Keratinocyte (primary cell): ENCODE results near the gene LRRIQ4.

ENCODE experiments used
- CTCF ChIP-seq, 3 experiments: IDR thresholded peaks in 1 of 3; conservative IDR thresholded peaks in 1 of 3; optimal IDR thresholded peaks in 1 of 3; 2 replicates in 2 of 3; 3 replicates in 1 of 3; pipeline versions ENCODE3 to v1.5.1; 2011; ENCODE audit warnings: low read length in 3 of 3, mild to moderate bottlenecking in 3 of 3, moderate library complexity in 2 of 3, control low read depth in 1 of 3, inconsistent platforms in 1 of 3; ENCODE audit not compliant: insufficient read depth in 2 of 3; ENCODE audit errors: extremely low read depth in 1 of 3
- EZH2 ChIP-seq: IDR thresholded peaks from one replicate; pipeline ENCODE4 v1.6.1; 2012; ENCODE audit warnings: inconsistent platforms, mild to moderate bottlenecking, low read length, moderate library complexity

GRCh38 chr3:169867584-169868210 lies 55.0 kb downstream of the LRRIQ4 start:
- TF ChIP-seq CTCF (optimal IDR thresholded peaks at IDR 0.05 in 1 of 3, IDR thresholded peaks at IDR 0.05 in 1 of 3, conservative IDR thresholded peaks at IDR 0.05 in 1 of 3; ENCODE audit: extremely low read depth in 1 of 3, insufficient read depth in 2 of 3, low read length in 3 of 3) = no peak
- no peak for TF ChIP-seq EZH2
